A549 (cell line): ENCODE measurements around the gene ZNF213. TPM values are rescaled to one million over a fixed set of nuclear protein-coding genes. Genes with fewer than 3 reads are reported as not detected.

Experiments used
- ATAC-seq, 2 experiments: fragments of 200-7000 bp in 1 of 2; fragments of >200 bp in 1 of 2; cut with Nextera tagmentation in 1 of 2; cut with Tn5 transposase in 1 of 2; 3 replicates each; pipeline versions ENCODE4 v1.8.0 to v1.9.1; 2018 to 2020; ENCODE audit warnings: mild to moderate bottlenecking in 1 of 2, moderate library complexity in 1 of 2
- CTCF ChIA-PET: fragments of 300-600 bp; sonication (Branson Sonifier 250); formaldehyde crosslinking; extraction: SDS; loops from one replicate; lab custom pipeline; 2021; ENCODE audit warnings: antibody characterized with exemption, inconsistent platforms; lab: Yijun Ruan, JAX
- POLR2A ChIA-PET: fragments of 350-600 bp; formaldehyde crosslinking; extraction: SDS; loops from one replicate; lab custom pipeline; 2021; ENCODE audit warnings: antibody characterized with exemption, inconsistent platforms; lab: Yijun Ruan, JAX
- DNase-seq, 2 experiments: peaks; one replicate each; pipeline versions ENCODE4 v3.0.0 to v3.0.0-alpha.2; 2011 to 2016; ENCODE audit warnings: low read depth in 1 of 2, low spot score in 1 of 2
- FAIRE-seq: peaks from 2 replicates; lab custom pipeline; 2011; peaks lifted over from hg19 to GRCh38; lab: Jason Lieb, UNC
- H3K27ac ChIP-seq, 2 experiments: fragments of >200 bp; sonication (Bioruptor Twin); formaldehyde crosslinking; 3 replicates each; pipeline ENCODE4 v1.5.1; 2016 to 2017
- H3K4me1 ChIP-seq: fragments of >200 bp; sonication (Bioruptor Twin); formaldehyde crosslinking; 3 replicates; pipeline ENCODE4 v1.6.1; 2016
- H3K4me2 ChIP-seq: fragments of >200 bp; sonication (Bioruptor Twin); formaldehyde crosslinking; 3 replicates; pipeline ENCODE4 v1.6.1; 2016
- H3K4me3 ChIP-seq: fragments of >200 bp; sonication (Bioruptor Twin); formaldehyde crosslinking; 3 replicates; pipeline ENCODE4 v1.5.1; 2016
- H3K9me3 ChIP-seq: fragments of >200 bp; sonication (Bioruptor Twin); formaldehyde crosslinking; 3 replicates; pipeline ENCODE4 v1.6.1; 2016
- CBX2 ChIP-seq: fragments of 200-600 bp; sonication (generic); IDR thresholded peaks from 2 replicates; pipeline ENCODE4 v1.6.1; 2016; ENCODE audit warnings: low read depth, mild to moderate bottlenecking, borderline replicate concordance
- CEBPB ChIP-seq, 2 experiments: fragments of >200 bp in 1 of 2; sonication (Bioruptor Twin) in 1 of 2; formaldehyde crosslinking in 1 of 2; IDR thresholded peaks; 2 replicates each; pipeline ENCODE4 v1.6.1; 2012 to 2016
- CHD2 ChIP-seq: fragments of 150-350 bp; IDR thresholded peaks from 2 replicates; pipeline ENCODE4 v1.6.1; 2014; ENCODE audit warnings: low read length; ENCODE audit not compliant: partially characterized antibody
- ELK1 ChIP-seq: fragments of 150-350 bp; IDR thresholded peaks from 2 replicates; pipeline ENCODE4 v1.6.1; 2014; ENCODE audit warnings: low read depth, mild to moderate bottlenecking, low read length
- EP300 ChIP-seq, 2 experiments: fragments of >200 bp; sonication (Bioruptor Twin); formaldehyde crosslinking; IDR thresholded peaks; 2 replicates in 1 of 2; 3 replicates in 1 of 2; pipeline ENCODE4 v1.6.1; 2016 to 2017
- ESRRA ChIP-seq: fragments of 150-350 bp; IDR thresholded peaks from 2 replicates; pipeline ENCODE4 v1.6.1; 2014; ENCODE audit warnings: mild to moderate bottlenecking, low read length, borderline replicate concordance
- FOSB ChIP-seq: fragments of 250-450 bp; sonication (Bioruptor Pico); IDR thresholded peaks from 2 replicates; pipeline ENCODE4 v1.5.0; 2020; ENCODE audit warnings: mild to moderate bottlenecking, moderate library complexity
- FOSL2 ChIP-seq, 2 experiments: fragments of 450-650 bp in 1 of 2; fragments of >200 bp in 1 of 2; sonication (Bioruptor Twin) in 1 of 2; formaldehyde crosslinking; IDR thresholded peaks; 2 replicates each; pipeline versions ENCODE4 v1.5.0 to v1.6.1; 2016 to 2020; ENCODE audit warnings: mild to moderate bottlenecking in 1 of 2, moderate library complexity in 1 of 2
- FOXS1 ChIP-seq: fragments of 250-450 bp; sonication (Bioruptor Pico); IDR thresholded peaks from 2 replicates; pipeline ENCODE4 v1.5.0; 2020; ENCODE audit warnings: mild to moderate bottlenecking, moderate library complexity
- HDAC2 ChIP-seq: fragments of 200-600 bp; sonication (generic); IDR thresholded peaks from 2 replicates; pipeline ENCODE4 v1.6.1; 2016
- HMGXB4 ChIP-seq: fragments of 250-450 bp; sonication (Bioruptor Pico); IDR thresholded peaks from 2 replicates; pipeline ENCODE4 v1.5.0; 2021; ENCODE audit warnings: mild to moderate bottlenecking, moderate library complexity, borderline replicate concordance
- HOXB5 ChIP-seq: fragments of 250-450 bp; sonication (Bioruptor Pico); IDR thresholded peaks from 2 replicates; pipeline ENCODE4 v1.5.0; 2020; ENCODE audit warnings: mild to moderate bottlenecking, moderate library complexity
- JUN ChIP-seq, 2 experiments: fragments of >200 bp; sonication (Bioruptor Twin); formaldehyde crosslinking; IDR thresholded peaks; 2 replicates in 1 of 2; 3 replicates in 1 of 2; pipeline ENCODE4 v1.6.1; 2016 to 2017
- JUNB ChIP-seq: fragments of >200 bp; sonication (Bioruptor Twin); formaldehyde crosslinking; IDR thresholded peaks from 2 replicates; pipeline ENCODE4 v1.6.1; 2016
- KDM1A ChIP-seq: fragments of 200-600 bp; sonication (generic); IDR thresholded peaks from 2 replicates; pipeline ENCODE4 v1.6.1; 2016; ENCODE audit warnings: low read depth, mild to moderate bottlenecking
- KDM5A ChIP-seq: fragments of 200-600 bp; sonication (generic); IDR thresholded peaks from 2 replicates; pipeline ENCODE4 v1.6.1; 2016; ENCODE audit warnings: antibody characterized with exemption, mild to moderate bottlenecking
- MAFK ChIP-seq: fragments of 450-650 bp; IDR thresholded peaks from 2 replicates; pipeline ENCODE4 v1.6.1; 2014; ENCODE audit not compliant: partially characterized antibody
- MAZ ChIP-seq: fragments of 150-350 bp; IDR thresholded peaks from 2 replicates; pipeline ENCODE4 v1.6.1; 2014; ENCODE audit warnings: antibody characterized with exemption, low read depth, low read length, borderline replicate concordance
- MYC ChIP-seq: IDR thresholded peaks from 2 replicates; pipeline ENCODE4 v1.6.1; 2012; ENCODE audit warnings: mild to moderate bottlenecking, inconsistent platforms, low read length, improper control_type of control experiment, borderline replicate concordance
- NFE2L2 ChIP-seq: fragments of 150-350 bp; conservative IDR thresholded peaks from 2 replicates; pipeline ENCODE4 v1.6.1; 2014; ENCODE audit warnings: low read length
- NPAS2 ChIP-seq: fragments of 250-450 bp; sonication (Bioruptor Pico); IDR thresholded peaks from 2 replicates; pipeline ENCODE4 v1.8.0; 2022; ENCODE audit warnings: mild to moderate bottlenecking, moderate library complexity, borderline replicate concordance
- PHF8 ChIP-seq: fragments of 200-600 bp; sonication (generic); IDR thresholded peaks from 2 replicates; pipeline ENCODE4 v1.6.1; 2016; ENCODE audit warnings: low read depth, mild to moderate bottlenecking, antibody characterized with exemption, moderate library complexity, borderline replicate concordance
- POLR2AphosphoS2 ChIP-seq: conservative IDR thresholded peaks from 2 replicates; pipeline ENCODE4 v1.6.1; 2012; ENCODE audit warnings: low read length, improper control_type of control experiment, inconsistent platforms
- RARB ChIP-seq: fragments of 250-450 bp; sonication (Bioruptor Pico); IDR thresholded peaks from 2 replicates; pipeline ENCODE4 v1.8.0; 2021; ENCODE audit warnings: mild to moderate bottlenecking, moderate library complexity
- RCOR1 ChIP-seq: fragments of 150-350 bp; IDR thresholded peaks from 2 replicates; pipeline ENCODE4 v1.6.1; 2014; ENCODE audit warnings: antibody characterized with exemption, low read length, low read depth
- RFX5 ChIP-seq: fragments of 450-650 bp; IDR thresholded peaks from 2 replicates; pipeline ENCODE4 v1.7.1; 2014; ENCODE audit warnings: antibody characterized with exemption, mild to moderate bottlenecking, moderate library complexity
- SMC3 ChIP-seq: fragments of >200 bp; sonication (Bioruptor Twin); formaldehyde crosslinking; IDR thresholded peaks from 3 replicates; pipeline ENCODE4 v1.6.1; 2018; ENCODE audit warnings: inconsistent platforms
- SREBF2 ChIP-seq: fragments of 450-650 bp; IDR thresholded peaks from 2 replicates; pipeline ENCODE4 v1.6.1; 2014; ENCODE audit warnings: mild to moderate bottlenecking, moderate library complexity
- ZC3H11A ChIP-seq: fragments of 450-650 bp; IDR thresholded peaks from 2 replicates; pipeline ENCODE4 v1.6.1; 2014; ENCODE audit warnings: antibody characterized with exemption, mild to moderate bottlenecking
- ZNF302 ChIP-seq: fragments of 250-450 bp; sonication (Bioruptor Pico); IDR thresholded peaks from 2 replicates; pipeline ENCODE4 v1.9.0; 2021; ENCODE audit warnings: inconsistent platforms, mild to moderate bottlenecking, moderate library complexity
- ZSCAN20 ChIP-seq: fragments of 250-450 bp; sonication (Bioruptor Pico); IDR thresholded peaks from 2 replicates; pipeline ENCODE4 v1.8.0; 2022; ENCODE audit warnings: mild to moderate bottlenecking, moderate library complexity
- WGBS: methylation state at CpG from one replicate; pipeline ENCODE4 v1.1.6; 2017; ENCODE audit errors: missing lambda C conversion rate; 5-methylcytosine and 5-hydroxymethylcytosine counted together
- polyA minus RNA-seq: library from RNA; depleted of rRNA, polyadenylated mRNA; stranded (reverse); fragments of >200 nt; gene quantifications from 2 replicates; pipeline ENCODE4 v1.2.3, GENCODE V29; 2011; rRNA and poly(A)+ RNA removed
- polyA plus RNA-seq, 4 experiments: library from polyadenylated mRNA; depleted of rRNA in 3 of 4; stranded (reverse); fragments of >200 nt; fragmentation: RNase III in 1 of 4; extraction: RNeasy Plus Mini Kit Qiagen cat#74134 plus additional on column Dnase treatment in 1 of 4; gene quantifications; 2 replicates in 3 of 4; 3 replicates in 1 of 4; pipeline ENCODE4 v1.2.3, GENCODE V29; 2011 to 2017
- TF ChIP-seq, protein P1 (sequence below): IDR thresholded peaks from 2 replicates; pipeline ENCODE4 v1.6.1; 2012
- TF ChIP-seq, protein P2 (sequence below): IDR thresholded peaks from 2 replicates; pipeline ENCODE4 v1.6.1; 2012

The ZNF213 gene, protein sequence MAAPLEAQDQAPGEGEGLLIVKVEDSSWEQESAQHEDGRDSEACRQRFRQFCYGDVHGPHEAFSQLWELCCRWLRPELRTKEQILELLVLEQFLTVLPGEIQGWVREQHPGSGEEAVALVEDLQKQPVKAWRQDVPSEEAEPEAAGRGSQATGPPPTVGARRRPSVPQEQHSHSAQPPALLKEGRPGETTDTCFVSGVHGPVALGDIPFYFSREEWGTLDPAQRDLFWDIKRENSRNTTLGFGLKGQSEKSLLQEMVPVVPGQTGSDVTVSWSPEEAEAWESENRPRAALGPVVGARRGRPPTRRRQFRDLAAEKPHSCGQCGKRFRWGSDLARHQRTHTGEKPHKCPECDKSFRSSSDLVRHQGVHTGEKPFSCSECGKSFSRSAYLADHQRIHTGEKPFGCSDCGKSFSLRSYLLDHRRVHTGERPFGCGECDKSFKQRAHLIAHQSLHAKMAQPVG
- polyA plus RNA-seq (2011; rRNA removed) (0.72 and 1.8 TPM in 2 replicates), polyA plus RNA-seq (2017; fragmentation: RNase III; extraction: RNeasy Plus Mini Kit Qiagen cat#74134 plus additional on column Dnase treatment) (5.9 to 6.2 TPM (median 6.1 TPM) in 3 replicates), polyA minus RNA-seq (2.4 and 3.4 TPM in 2 replicates)
- polyA plus RNA-seq (2012; cell fraction: cytosol; rRNA removed) = 0.79 and 1.8 TPM in 2 replicates
- 2.2 and 2.3 TPM in 2 replicates for polyA plus RNA-seq (2012; cell fraction: nucleus; rRNA removed)

- DNase-seq = peak; percentile 94 to 98
- ATAC-seq = peak; percentile 95 to 96
- no peak for TF ChIP-seq KDM1A
- no peak for TF ChIP-seq RCOR1
- TF ChIP-seq FOXS1 (CRISPR knock-in tag) = no peak
- TF ChIP-seq SMC3 = no peak
- no peak for TF ChIP-seq RARB (CRISPR knock-in tag)
- TF ChIP-seq EP300 (IDR thresholded peaks at IDR 0.05) = no peak
- TF ChIP-seq POLR2AphosphoS2 = no peak
- no peak for TF ChIP-seq MAFK
- TF ChIP-seq KDM5A = peak; percentile 79
- TF ChIP-seq MYC = peak; percentile 11; the same call in 1 of the 2 replicates
- no peak for TF ChIP-seq FOSL2 (IDR thresholded peaks at IDR 0.05)
- no peak for TF ChIP-seq FOSL2 (CRISPR knock-in tag; IDR thresholded peaks at IDR 0.05)
- TF ChIP-seq, protein P1, sequence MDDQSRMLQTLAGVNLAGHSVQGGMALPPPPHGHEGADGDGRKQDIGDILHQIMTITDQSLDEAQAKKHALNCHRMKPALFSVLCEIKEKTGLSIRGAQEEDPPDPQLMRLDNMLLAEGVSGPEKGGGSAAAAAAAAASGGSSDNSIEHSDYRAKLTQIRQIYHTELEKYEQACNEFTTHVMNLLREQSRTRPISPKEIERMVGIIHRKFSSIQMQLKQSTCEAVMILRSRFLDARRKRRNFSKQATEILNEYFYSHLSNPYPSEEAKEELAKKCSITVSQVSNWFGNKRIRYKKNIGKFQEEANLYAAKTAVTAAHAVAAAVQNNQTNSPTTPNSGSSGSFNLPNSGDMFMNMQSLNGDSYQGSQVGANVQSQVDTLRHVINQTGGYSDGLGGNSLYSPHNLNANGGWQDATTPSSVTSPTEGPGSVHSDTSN = no peak
- no peak for TF ChIP-seq RFX5
- no peak for TF ChIP-seq CHD2
- no peak for TF ChIP-seq MAZ
- 0 out of 2 replicates have a peak, but pooled peaks have one; percentile 31 for TF ChIP-seq HDAC2
- TF ChIP-seq NFE2L2 = no peak
- no peak for TF ChIP-seq ESRRA
- TF ChIP-seq HMGXB4 (CRISPR knock-in tag) = no peak
- TF ChIP-seq NPAS2 (CRISPR knock-in tag) = no peak
- peak; percentile 81 for TF ChIP-seq PHF8
- TF ChIP-seq JUN (IDR thresholded peaks at IDR 0.05) = peak; percentile 68 to 81; a peak in 4 of 5 replicates
- TF ChIP-seq ZSCAN20 (CRISPR knock-in tag) = no peak
- TF ChIP-seq, protein P2, sequence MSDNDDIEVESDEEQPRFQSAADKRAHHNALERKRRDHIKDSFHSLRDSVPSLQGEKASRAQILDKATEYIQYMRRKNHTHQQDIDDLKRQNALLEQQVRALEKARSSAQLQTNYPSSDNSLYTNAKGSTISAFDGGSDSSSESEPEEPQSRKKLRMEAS = peak; percentile 51; the same call in 1 of the 2 replicates
- TF ChIP-seq CBX2 = no peak
- no peak for TF ChIP-seq ELK1
- TF ChIP-seq JUNB = no peak
- TF ChIP-seq ZNF302 (CRISPR knock-in tag) = no peak
- TF ChIP-seq FOSB (CRISPR knock-in tag) = no peak
- TF ChIP-seq SREBF2 = no peak
- no peak for TF ChIP-seq HOXB5 (CRISPR knock-in tag)
- TF ChIP-seq CEBPB (IDR thresholded peaks at IDR 0.05) = no peak
- no peak for TF ChIP-seq ZC3H11A
- Histone ChIP-seq H3K4me1 (peaks cover 16% of the 10 kb centered on the region; the same call in 1 of the 3 replicates), H3K4me2 (peak within 1 kb of the TSS; percentile 98), H3K4me3 (peak within 1 kb of the TSS; percentile 98), H3K9me3 (no peaks in the 10 kb centered on the region), H3K27ac (peak within 1 kb of the TSS; percentile 90 to 98)
- POLR2A ChIA-PET = interaction anchor here (0.6 to 2.7 kb wide), 25 partner anchors 8 to 1599 kb away, joined by 3 to 64 read pairs (median 6); partner anchors contain the start of genes ANKS3, OR1F1, PAQR4 and ZNF205
- 4% methylated on average over 35 of the region's 63 CpGs for WGBS
- CTCF ChIA-PET = interaction anchor here (1.0 to 11.1 kb wide), 12 partner anchors 9 to 107 kb away, joined by 3 to 186 read pairs (median 5); partner anchors contain the start of gene IL32
- FAIRE-seq = peak; percentile 54
Observed at GRCh38 chr16:3134338-3135125, at the start of gene ZNF213. ZNF213 (plus strand) TSS chr16:3135029; CDS start chr16:3137281, 2,252 bp downstream.
